ENCODE data around the gene MCAM. TPM values are rescaled to one million over a fixed set of nuclear protein-coding genes. Genes with fewer than 3 reads are reported as not detected.

MCAM gene
- total and polyA plus RNA-seq, 2 of the 8 experiments (the other 6 are each of a cell fraction or from before 2014, with no cell fraction given) = 22.4 to 32.2 TPM

DNA sequence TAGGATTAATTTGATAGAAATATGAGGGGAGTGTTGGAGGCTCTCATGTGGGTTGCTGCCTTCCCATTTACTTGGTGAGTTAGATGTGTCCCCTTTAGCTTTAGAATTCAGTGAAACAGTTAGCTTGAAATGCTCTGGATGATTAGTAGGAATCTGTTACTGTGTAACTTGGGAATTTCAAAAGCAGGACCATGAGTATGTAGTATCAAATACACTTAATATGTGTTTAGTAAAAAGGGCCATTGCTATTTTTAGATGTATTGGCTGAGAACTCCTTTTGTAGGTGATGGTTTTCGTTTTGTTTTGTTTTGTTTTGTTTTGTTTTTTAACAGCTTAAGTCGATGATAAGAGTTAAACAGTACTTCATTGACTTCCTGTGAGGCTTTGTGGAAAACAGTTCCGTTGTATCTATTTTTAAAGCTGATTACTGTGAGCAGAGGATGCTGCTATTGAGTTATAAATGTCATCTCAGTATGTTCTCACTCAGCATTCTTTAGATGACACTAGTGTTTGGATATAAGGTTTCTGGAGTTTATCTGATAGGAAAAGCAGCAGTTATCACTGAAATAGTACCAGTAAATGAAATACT, 53.5 kb downstream of the MCAM start (continued):
- TF ChIP-seq SRF (IDR thresholded peaks at IDR 0.05; ENCODE audit: low read depth, low read length) (no peak), E2F6 (IDR thresholded peaks at IDR 0.05) (no peak), CBX5 (IDR thresholded peaks at IDR 0.05; ENCODE audit: low read depth, low read length) (no peak), ZNF274 (IDR thresholded peaks at IDR 0.05; ENCODE audit: borderline replicate concordance, extremely low read depth, low read length) (no peak), SUZ12 (IDR thresholded peaks at IDR 0.05; ENCODE audit: low read length) (no peak), TAF1 (IDR thresholded peaks at IDR 0.05; ENCODE audit: low read depth, low read length) (no peak), FOSL1 (IDR thresholded peaks at IDR 0.05; ENCODE audit: insufficient read depth, low read depth, low read length) (no peak), JUN (IDR thresholded peaks at IDR 0.05; ENCODE audit: low read depth, low read length) (no peak), MAX (IDR thresholded peaks at IDR 0.05) (no peak)
- TF ChIP-seq, protein P1, sequence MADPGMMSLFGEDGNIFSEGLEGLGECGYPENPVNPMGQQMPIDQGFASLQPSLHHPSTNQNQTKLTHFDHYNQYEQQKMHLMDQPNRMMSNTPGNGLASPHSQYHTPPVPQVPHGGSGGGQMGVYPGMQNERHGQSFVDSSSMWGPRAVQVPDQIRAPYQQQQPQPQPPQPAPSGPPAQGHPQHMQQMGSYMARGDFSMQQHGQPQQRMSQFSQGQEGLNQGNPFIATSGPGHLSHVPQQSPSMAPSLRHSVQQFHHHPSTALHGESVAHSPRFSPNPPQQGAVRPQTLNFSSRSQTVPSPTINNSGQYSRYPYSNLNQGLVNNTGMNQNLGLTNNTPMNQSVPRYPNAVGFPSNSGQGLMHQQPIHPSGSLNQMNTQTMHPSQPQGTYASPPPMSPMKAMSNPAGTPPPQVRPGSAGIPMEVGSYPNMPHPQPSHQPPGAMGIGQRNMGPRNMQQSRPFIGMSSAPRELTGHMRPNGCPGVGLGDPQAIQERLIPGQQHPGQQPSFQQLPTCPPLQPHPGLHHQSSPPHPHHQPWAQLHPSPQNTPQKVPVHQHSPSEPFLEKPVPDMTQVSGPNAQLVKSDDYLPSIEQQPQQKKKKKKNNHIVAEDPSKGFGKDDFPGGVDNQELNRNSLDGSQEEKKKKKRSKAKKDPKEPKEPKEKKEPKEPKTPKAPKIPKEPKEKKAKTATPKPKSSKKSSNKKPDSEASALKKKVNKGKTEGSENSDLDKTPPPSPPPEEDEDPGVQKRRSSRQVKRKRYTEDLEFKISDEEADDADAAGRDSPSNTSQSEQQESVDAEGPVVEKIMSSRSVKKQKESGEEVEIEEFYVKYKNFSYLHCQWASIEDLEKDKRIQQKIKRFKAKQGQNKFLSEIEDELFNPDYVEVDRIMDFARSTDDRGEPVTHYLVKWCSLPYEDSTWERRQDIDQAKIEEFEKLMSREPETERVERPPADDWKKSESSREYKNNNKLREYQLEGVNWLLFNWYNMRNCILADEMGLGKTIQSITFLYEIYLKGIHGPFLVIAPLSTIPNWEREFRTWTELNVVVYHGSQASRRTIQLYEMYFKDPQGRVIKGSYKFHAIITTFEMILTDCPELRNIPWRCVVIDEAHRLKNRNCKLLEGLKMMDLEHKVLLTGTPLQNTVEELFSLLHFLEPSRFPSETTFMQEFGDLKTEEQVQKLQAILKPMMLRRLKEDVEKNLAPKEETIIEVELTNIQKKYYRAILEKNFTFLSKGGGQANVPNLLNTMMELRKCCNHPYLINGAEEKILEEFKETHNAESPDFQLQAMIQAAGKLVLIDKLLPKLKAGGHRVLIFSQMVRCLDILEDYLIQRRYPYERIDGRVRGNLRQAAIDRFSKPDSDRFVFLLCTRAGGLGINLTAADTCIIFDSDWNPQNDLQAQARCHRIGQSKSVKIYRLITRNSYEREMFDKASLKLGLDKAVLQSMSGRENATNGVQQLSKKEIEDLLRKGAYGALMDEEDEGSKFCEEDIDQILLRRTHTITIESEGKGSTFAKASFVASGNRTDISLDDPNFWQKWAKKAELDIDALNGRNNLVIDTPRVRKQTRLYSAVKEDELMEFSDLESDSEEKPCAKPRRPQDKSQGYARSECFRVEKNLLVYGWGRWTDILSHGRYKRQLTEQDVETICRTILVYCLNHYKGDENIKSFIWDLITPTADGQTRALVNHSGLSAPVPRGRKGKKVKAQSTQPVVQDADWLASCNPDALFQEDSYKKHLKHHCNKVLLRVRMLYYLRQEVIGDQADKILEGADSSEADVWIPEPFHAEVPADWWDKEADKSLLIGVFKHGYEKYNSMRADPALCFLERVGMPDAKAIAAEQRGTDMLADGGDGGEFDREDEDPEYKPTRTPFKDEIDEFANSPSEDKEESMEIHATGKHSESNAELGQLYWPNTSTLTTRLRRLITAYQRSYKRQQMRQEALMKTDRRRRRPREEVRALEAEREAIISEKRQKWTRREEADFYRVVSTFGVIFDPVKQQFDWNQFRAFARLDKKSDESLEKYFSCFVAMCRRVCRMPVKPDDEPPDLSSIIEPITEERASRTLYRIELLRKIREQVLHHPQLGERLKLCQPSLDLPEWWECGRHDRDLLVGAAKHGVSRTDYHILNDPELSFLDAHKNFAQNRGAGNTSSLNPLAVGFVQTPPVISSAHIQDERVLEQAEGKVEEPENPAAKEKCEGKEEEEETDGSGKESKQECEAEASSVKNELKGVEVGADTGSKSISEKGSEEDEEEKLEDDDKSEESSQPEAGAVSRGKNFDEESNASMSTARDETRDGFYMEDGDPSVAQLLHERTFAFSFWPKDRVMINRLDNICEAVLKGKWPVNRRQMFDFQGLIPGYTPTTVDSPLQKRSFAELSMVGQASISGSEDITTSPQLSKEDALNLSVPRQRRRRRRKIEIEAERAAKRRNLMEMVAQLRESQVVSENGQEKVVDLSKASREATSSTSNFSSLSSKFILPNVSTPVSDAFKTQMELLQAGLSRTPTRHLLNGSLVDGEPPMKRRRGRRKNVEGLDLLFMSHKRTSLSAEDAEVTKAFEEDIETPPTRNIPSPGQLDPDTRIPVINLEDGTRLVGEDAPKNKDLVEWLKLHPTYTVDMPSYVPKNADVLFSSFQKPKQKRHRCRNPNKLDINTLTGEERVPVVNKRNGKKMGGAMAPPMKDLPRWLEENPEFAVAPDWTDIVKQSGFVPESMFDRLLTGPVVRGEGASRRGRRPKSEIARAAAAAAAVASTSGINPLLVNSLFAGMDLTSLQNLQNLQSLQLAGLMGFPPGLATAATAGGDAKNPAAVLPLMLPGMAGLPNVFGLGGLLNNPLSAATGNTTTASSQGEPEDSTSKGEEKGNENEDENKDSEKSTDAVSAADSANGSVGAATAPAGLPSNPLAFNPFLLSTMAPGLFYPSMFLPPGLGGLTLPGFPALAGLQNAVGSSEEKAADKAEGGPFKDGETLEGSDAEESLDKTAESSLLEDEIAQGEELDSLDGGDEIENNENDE (IDR thresholded peaks at IDR 0.05; ENCODE audit: insufficient replicate concordance, low read length) = no peak
